CD14-positive monocyte (primary cell): ENCODE results near the gene NOC2L. TPM values are rescaled to one million over a fixed set of nuclear protein-coding genes. Genes with fewer than 3 reads are reported as not detected.
"Not testable (repeated sequence)": the region's sequence is repeated elsewhere in the genome, so short reads cannot be mapped to it uniquely, and the experiment has no call there.

ENCODE experiments used
- DNase-seq, 3 donors: peaks; one replicate each; pipeline ENCODE4 v3.0.0-alpha.2; 2011 to 2022
- H2AFZ ChIP-seq: 2 replicates; pipeline ENCODE4 v1.6.0; 2012; ENCODE audit warnings: mild to moderate bottlenecking, low read depth, low read length, inconsistent platforms; ENCODE audit not compliant: insufficient read depth, poor library complexity, severe bottlenecking
- H3K27ac ChIP-seq, 2 donors: 1 replicate in 1 of 2; 2 replicates in 1 of 2; pipeline ENCODE4 v1.5.1; 2012 to 2013; ENCODE audit warnings: low read length in 2 of 2, control low read depth in 1 of 2, inconsistent platforms in 1 of 2, low read depth in 1 of 2, mild to moderate bottlenecking in 1 of 2
- H3K27me3 ChIP-seq, 2 donors: one replicate each; pipeline versions ENCODE4 v1.6.0 to v1.6.1; 2011 to 2013; ENCODE audit warnings: low read length in 2 of 2; ENCODE audit not compliant: control insufficient read depth in 2 of 2, insufficient read depth in 2 of 2
- H3K36me3 ChIP-seq, 2 donors: replicated peaks in 1 of 2; 1 replicate in 1 of 2; 2 replicates in 1 of 2; pipeline versions ENCODE4 v1.5.1 to v1.6.1; 2012 to 2013; ENCODE audit warnings: low read length in 2 of 2, control low read depth in 1 of 2, inconsistent platforms in 1 of 2, mild to moderate bottlenecking in 1 of 2; ENCODE audit not compliant: insufficient read depth in 2 of 2, control insufficient read depth in 1 of 2
- H3K4me1 ChIP-seq, 2 donors: 1 replicate in 1 of 2; 2 replicates in 1 of 2; pipeline versions ENCODE4 v1.5.1 to v1.6.1; 2012 to 2013; ENCODE audit warnings: low read length in 2 of 2, control low read depth in 1 of 2, inconsistent platforms in 1 of 2, mild to moderate bottlenecking in 1 of 2, moderate library complexity in 1 of 2; ENCODE audit not compliant: insufficient read depth in 2 of 2, control insufficient read depth in 1 of 2
- H3K4me2 ChIP-seq: replicated peaks from 2 replicates; pipeline ENCODE3; 2012; ENCODE audit warnings: low read length, moderate library complexity, mild to moderate bottlenecking; ENCODE audit not compliant: poor library complexity, severe bottlenecking; ENCODE audit errors: extremely low read depth
- H3K4me3 ChIP-seq, 3 experiments: fragments of 200-600 bp in 1 of 3; sonication (generic) in 1 of 3; replicated peaks in 1 of 3; 1 replicate in 2 of 3; 2 replicates in 1 of 3; pipeline ENCODE4 v1.5.1; 2011 to 2013; ENCODE audit warnings: low read length in 3 of 3, mild to moderate bottlenecking in 3 of 3, control low read depth in 2 of 3, low read depth in 2 of 3, inconsistent platforms in 1 of 3, moderate library complexity in 1 of 3
- H3K79me2 ChIP-seq: 2 replicates; pipeline ENCODE4 v1.6.0; 2012; ENCODE audit warnings: mild to moderate bottlenecking, control low read depth, inconsistent platforms, low read length, moderate library complexity; ENCODE audit not compliant: insufficient read depth
- H3K9ac ChIP-seq: 2 replicates; pipeline ENCODE4 v1.6.0; 2017; ENCODE audit warnings: low read length, mild to moderate bottlenecking; ENCODE audit not compliant: insufficient read depth, poor library complexity, severe bottlenecking
- H3K9me3 ChIP-seq, 2 donors: replicated peaks in 1 of 2; 1 replicate in 1 of 2; 2 replicates in 1 of 2; pipeline versions ENCODE4 v1.5.1 to v1.6.1; 2012 to 2013; ENCODE audit warnings: low read length in 2 of 2, control low read depth in 1 of 2; ENCODE audit not compliant: control insufficient read depth in 1 of 2, insufficient read depth in 1 of 2
- H4K20me1 ChIP-seq: 2 replicates; pipeline ENCODE4 v1.6.0; 2012; ENCODE audit warnings: mild to moderate bottlenecking, low read length, control low read depth, moderate library complexity; ENCODE audit not compliant: insufficient read depth
- H3K27ac Mint-ChIP-seq, 7 donors: one replicate each; pipeline ENCODE4 v1.8.0; 2020; ENCODE audit warnings: mild to moderate bottlenecking in 7 of 7, mixed read lengths in 7 of 7, moderate library complexity in 6 of 7, inconsistent platforms in 2 of 7
- H3K27me3 Mint-ChIP-seq, 3 donors: one replicate each; pipeline ENCODE4 v1.8.0; 2021 to 2022; ENCODE audit warnings: low read depth in 3 of 3, mild to moderate bottlenecking in 3 of 3, mixed read lengths in 3 of 3, moderate library complexity in 3 of 3, inconsistent platforms in 1 of 3
- H3K36me3 Mint-ChIP-seq, 2 donors: one replicate each; pipeline ENCODE4 v1.8.0; 2020; ENCODE audit warnings: mixed read lengths in 2 of 2, inconsistent platforms in 1 of 2, mild to moderate bottlenecking in 1 of 2
- H3K4me1 Mint-ChIP-seq: one replicate; pipeline ENCODE4 v1.8.0; 2020; ENCODE audit warnings: mild to moderate bottlenecking, mixed read lengths
- H3K4me3 Mint-ChIP-seq, 2 donors: one replicate each; pipeline ENCODE4 v1.8.0; 2020; ENCODE audit warnings: mild to moderate bottlenecking in 2 of 2, mixed read lengths in 2 of 2, moderate library complexity in 1 of 2
- H3K9me3 Mint-ChIP-seq, 7 donors: one replicate each; pipeline ENCODE4 v1.8.0; 2020 to 2022; ENCODE audit warnings: mixed read lengths in 7 of 7, mild to moderate bottlenecking in 6 of 7, moderate library complexity in 6 of 7, inconsistent platforms in 2 of 7
- WGBS: methylation state at CpG from one replicate; pipeline ENCODE4 v1.1.5; 2013; ENCODE audit warnings: missing lambda C conversion rate; ENCODE audit not compliant: insufficient coverage; 5-methylcytosine and 5-hydroxymethylcytosine counted together
- intact Hi-C, 2 donors: fragments of 100-400 bp; cut with micrococcal nuclease; formaldehyde crosslinking; loops; one replicate each; pipeline versions ENCODE4 v1.15.0 to v1.15.1; 2023
- polyA plus RNA-seq, 3 donors: library from polyadenylated mRNA; depleted of rRNA in 1 of 3; unstranded in 2 of 3; stranded (reverse) in 1 of 3; fragments of 300-500 nt in 2 of 3; fragments of >200 nt in 1 of 3; fragmentation: Illumina TruSeq in 2 of 3; gene quantifications; 1 replicate in 2 of 3; 2 replicates in 1 of 3; pipeline ENCODE4 v1.2.3, GENCODE V29; 2012 to 2021
- TF ChIP-seq, protein P1 (sequence below): fragments of 200-600 bp; IDR thresholded peaks from one replicate; pipeline ENCODE4 v1.8.0; 2022; ENCODE audit warnings: antibody characterized with exemption, mild to moderate bottlenecking

NOC2L gene
- polyA plus RNA-seq, 3 donors = 34.5 to 47.9 (median 35.8) TPM

DNA sequence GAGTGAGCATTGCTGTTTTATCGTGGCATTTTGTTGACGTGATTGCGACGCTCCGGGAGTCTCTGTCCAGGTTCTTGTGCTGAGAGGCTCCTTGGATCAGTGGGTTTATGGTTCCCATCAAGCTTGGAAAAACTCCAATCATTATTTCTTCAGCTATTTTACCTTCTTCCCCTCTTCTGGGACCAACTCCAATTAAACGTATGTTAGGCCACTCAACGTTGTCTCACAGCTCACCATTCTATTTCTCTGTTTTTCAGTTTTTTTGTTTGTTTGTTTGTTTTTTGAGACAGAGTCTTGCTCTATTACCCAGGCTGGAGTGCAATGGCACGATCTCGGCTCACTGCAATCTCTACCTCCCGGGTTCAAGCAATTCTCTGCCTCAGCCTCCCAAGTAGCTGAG, 32.8 kb upstream of the NOC2L start:
- DNase-seq = no peak
- TF ChIP-seq, protein P1, sequence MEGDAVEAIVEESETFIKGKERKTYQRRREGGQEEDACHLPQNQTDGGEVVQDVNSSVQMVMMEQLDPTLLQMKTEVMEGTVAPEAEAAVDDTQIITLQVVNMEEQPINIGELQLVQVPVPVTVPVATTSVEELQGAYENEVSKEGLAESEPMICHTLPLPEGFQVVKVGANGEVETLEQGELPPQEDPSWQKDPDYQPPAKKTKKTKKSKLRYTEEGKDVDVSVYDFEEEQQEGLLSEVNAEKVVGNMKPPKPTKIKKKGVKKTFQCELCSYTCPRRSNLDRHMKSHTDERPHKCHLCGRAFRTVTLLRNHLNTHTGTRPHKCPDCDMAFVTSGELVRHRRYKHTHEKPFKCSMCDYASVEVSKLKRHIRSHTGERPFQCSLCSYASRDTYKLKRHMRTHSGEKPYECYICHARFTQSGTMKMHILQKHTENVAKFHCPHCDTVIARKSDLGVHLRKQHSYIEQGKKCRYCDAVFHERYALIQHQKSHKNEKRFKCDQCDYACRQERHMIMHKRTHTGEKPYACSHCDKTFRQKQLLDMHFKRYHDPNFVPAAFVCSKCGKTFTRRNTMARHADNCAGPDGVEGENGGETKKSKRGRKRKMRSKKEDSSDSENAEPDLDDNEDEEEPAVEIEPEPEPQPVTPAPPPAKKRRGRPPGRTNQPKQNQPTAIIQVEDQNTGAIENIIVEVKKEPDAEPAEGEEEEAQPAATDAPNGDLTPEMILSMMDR = no peak
- H3K4me1 ChIP-seq = no peaks in the 10 kb centered on the region
- peak overlapping the region in 1 of 2 donors; percentile 1 for H3K4me3 Mint-ChIP-seq
- H2AFZ ChIP-seq = no peak overlapping the region
- peaks cover 14 to 22% of the 10 kb centered on the region in 2 donors for H3K9me3 ChIP-seq
- H3K36me3 Mint-ChIP-seq = peaks cover 0 to 2% of the 10 kb centered on the region in 2 donors
- H3K79me2 ChIP-seq = no peaks in the 10 kb centered on the region
- H4K20me1 ChIP-seq = no peaks in the 10 kb centered on the region
- intact Hi-C loops = no loop called here
- no peak overlapping the region for H3K9ac ChIP-seq
- H3K4me1 Mint-ChIP-seq = peaks cover 3% of the 10 kb centered on the region
- H3K27ac Mint-ChIP-seq = no peak overlapping the region
- H3K4me2 ChIP-seq = no peak overlapping the region
- H3K9me3 Mint-ChIP-seq = peaks cover 14 to 39% (median 31%) of the 10 kb centered on the region in 7 donors
- no peak overlapping the region for H3K4me3 ChIP-seq
- peaks cover 51 to 78% (median 66%) of the 10 kb centered on the region in 3 donors for H3K27me3 Mint-ChIP-seq
- H3K27ac ChIP-seq = no peak overlapping the region
- peaks cover 2 to 32% of the 10 kb centered on the region in 2 donors for H3K27me3 ChIP-seq
- WGBS = 100% methylated on average over 1 of the region's 10 CpGs
- H3K36me3 ChIP-seq = no peaks in the 10 kb centered on the region

GRCh38 chr1:991275-991674, 32.2 kb upstream of the NOC2L start:
- H3K27ac ChIP-seq, H3K4me3 ChIP-seq, H3K4me1 Mint-ChIP-seq, H3K9ac ChIP-seq, H3K27ac Mint-ChIP-seq, DNase-seq, H4K20me1 ChIP-seq, H3K36me3 ChIP-seq, H3K79me2 ChIP-seq, H2AFZ ChIP-seq, intact Hi-C loops, H3K4me1 ChIP-seq, H3K4me2 ChIP-seq, H3K36me3 Mint-ChIP-seq: not testable (repeated sequence)
- H3K4me3 Mint-ChIP-seq = peak overlapping the region in 1 of 2 donors; percentile 20
- H3K9me3 Mint-ChIP-seq = peaks cover 14 to 39% (median 30%) of the 10 kb centered on the region in 7 donors
- Histone ChIP-seq H3K27me3 (peaks cover 0 to 31% of the 10 kb centered on the region in 2 donors), H3K9me3 (peaks cover 13 to 22% of the 10 kb centered on the region in 2 donors)
- WGBS = 100% methylated on average over 1 of the region's 6 CpGs
- H3K27me3 Mint-ChIP-seq = peaks cover 51 to 81% (median 65%) of the 10 kb centered on the region in 3 donors

GRCh38 chr1:988061-988460, 29.0 kb upstream of the NOC2L start:
- Histone ChIP-seq H3K27me3 (peaks cover 0 to 20% of the 10 kb centered on the region in 2 donors), H3K9me3 (peaks cover 10 to 14% of the 10 kb centered on the region in 2 donors)
- H3K9me3 Mint-ChIP-seq = peaks cover 14 to 32% (median 23%) of the 10 kb centered on the region in 7 donors
- intact Hi-C loops = loop anchor here in 1 of 2 donors (10.0 kb wide), 1 partner anchor 77 kb away; no protein-coding TSS in a partner anchor
- H3K27me3 Mint-ChIP-seq = peaks cover 53 to 77% (median 58%) of the 10 kb centered on the region in 3 donors
- not testable (repeated sequence) for H3K79me2 ChIP-seq, H3K36me3 ChIP-seq, H3K36me3 Mint-ChIP-seq, H3K4me1 ChIP-seq, DNase-seq, H3K4me1 Mint-ChIP-seq, H3K4me3 ChIP-seq, H3K27ac Mint-ChIP-seq, H3K4me2 ChIP-seq, H3K27ac ChIP-seq, H2AFZ ChIP-seq, H3K9ac ChIP-seq, H4K20me1 ChIP-seq
- no CpG with 5 or more reads among the region's 5 CpGs for WGBS
- H3K4me3 Mint-ChIP-seq = peak overlapping the region in 1 of 2 donors; percentile 43
